Prostate gland (tissue), 2 donors: ENCODE data around the gene NCOA7. TPM values are rescaled to one million over a fixed set of nuclear protein-coding genes. Genes with fewer than 3 reads are reported as not detected.
"Not testable (repeated sequence)": the region's sequence is repeated elsewhere in the genome, so short reads cannot be mapped to it uniquely, and the experiment has no call there.

Experiments used
- DNase-seq: peaks from one replicate; pipeline ENCODE4 v3.0.0-alpha.2; 2019; ENCODE audit warnings: low spot score
- H3K27ac ChIP-seq, 2 donors: fragments of 200-600 bp; sonication (generic); 2 replicates each; pipeline ENCODE4 v1.5.1; 2017 to 2019
- H3K27me3 ChIP-seq: fragments of 200-600 bp; sonication (generic); replicated peaks from 2 replicates; pipeline ENCODE4 v1.5.1; 2019; ENCODE audit not compliant: insufficient read depth
- H3K36me3 ChIP-seq, 2 donors: fragments of 200-600 bp; sonication (generic); 1 replicate in 1 of 2; 2 replicates in 1 of 2; pipeline versions ENCODE4 v1.5.1 to v1.8.1; 2017 to 2019
- H3K4me1 ChIP-seq: fragments of 200-600 bp; sonication (generic); replicated peaks from 2 replicates; pipeline ENCODE4 v1.5.1; 2019
- H3K4me3 ChIP-seq, 2 donors: fragments of 200-600 bp; sonication (generic); 2 replicates each; pipeline ENCODE4 v1.5.1; 2017 to 2019
- H3K9me3 ChIP-seq: fragments of 200-600 bp; sonication (generic); 2 replicates; pipeline ENCODE4 v1.5.1; 2017
- POLR2A ChIP-seq: fragments of 450-650 bp; IDR thresholded peaks from one replicate; pipeline ENCODE4 v1.6.1; 2016; ENCODE audit warnings: antibody characterized with exemption, mild to moderate bottlenecking
- POLR2AphosphoS5 ChIP-seq: sonication (generic); formaldehyde crosslinking; IDR thresholded peaks from one replicate; pipeline ENCODE4 v1.6.1; 2017; ENCODE audit warnings: antibody characterized with exemption
- WGBS: methylation state at CpG from one replicate; pipeline ENCODE4 v1.1.5; 2018; 5-methylcytosine and 5-hydroxymethylcytosine counted together
- intact Hi-C: fragments of 100-400 bp; cut with DNase I; formaldehyde crosslinking; loops from one replicate; pipeline ENCODE4 v1.14.2; 2022
- total RNA-seq, 2 donors: library from RNA; depleted of rRNA; stranded (reverse); fragments of >200 nt; gene quantifications; one replicate each; pipeline ENCODE4 v1.1.0, GENCODE V29; 2016
- TF ChIP-seq, protein P1 (sequence below), 4 experiments: fragments of 200-600 bp in 2 of 4; fragments of 450-650 bp in 2 of 4; sonication (generic) in 2 of 4; IDR thresholded peaks; 1 replicate in 3 of 4; 2 replicates in 1 of 4; pipeline ENCODE4 v1.5.1; 2016 to 2019; ENCODE audit warnings: antibody characterized with exemption in 4 of 4, mild to moderate bottlenecking in 2 of 4, moderate library complexity in 2 of 4

The NCOA7 gene
- total RNA-seq, 2 donors from 2014 or later: 15.5 to 15.6 TPM

DNA sequence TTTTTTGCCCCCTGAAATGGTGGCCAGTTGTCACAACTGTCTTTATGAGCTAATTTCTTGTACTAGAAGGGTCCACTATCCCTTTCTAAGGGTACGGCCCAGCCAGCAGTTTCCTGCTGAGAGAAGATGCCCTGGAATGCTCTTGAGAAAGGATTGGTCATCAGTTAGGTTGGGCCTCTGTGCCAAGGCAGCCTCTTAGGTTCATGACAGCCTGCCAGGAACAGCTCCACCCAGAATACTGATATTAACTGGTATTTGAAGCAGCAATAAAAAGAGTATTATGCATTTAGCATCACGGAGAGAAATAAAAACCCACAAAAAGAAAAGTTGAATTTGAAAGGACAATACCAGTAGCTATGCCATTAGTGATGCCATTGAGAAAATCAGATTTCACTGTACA lies 156.9 kb downstream of the NCOA7 start:
- no peak for DNase-seq
- H3K27ac ChIP-seq: no peak overlapping the region
- 83% methylated on average over 2 of the region's 2 CpGs for WGBS

DNA sequence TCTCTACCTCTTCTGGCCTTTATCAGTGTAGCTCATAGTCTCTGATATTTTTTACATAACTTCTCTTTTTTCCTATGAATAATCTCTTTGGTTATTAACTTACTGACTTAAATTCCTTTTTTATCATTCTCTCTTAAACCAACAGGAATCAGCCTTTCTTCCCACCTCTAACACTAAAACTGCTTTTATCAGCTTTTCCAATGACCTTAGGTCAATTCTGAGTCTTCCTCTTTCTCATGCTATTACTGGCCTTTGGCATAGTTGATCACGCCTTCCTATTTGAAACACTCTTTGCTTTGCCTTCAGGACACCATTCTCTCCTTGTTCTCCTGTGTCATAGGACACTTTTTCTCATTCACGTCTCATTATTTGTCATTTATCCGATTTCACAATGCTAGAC lies 157.7 kb downstream of the NCOA7 start:
- no peak for TF ChIP-seq POLR2AphosphoS5
- TF ChIP-seq POLR2A: no peak
- TF ChIP-seq, protein P1, sequence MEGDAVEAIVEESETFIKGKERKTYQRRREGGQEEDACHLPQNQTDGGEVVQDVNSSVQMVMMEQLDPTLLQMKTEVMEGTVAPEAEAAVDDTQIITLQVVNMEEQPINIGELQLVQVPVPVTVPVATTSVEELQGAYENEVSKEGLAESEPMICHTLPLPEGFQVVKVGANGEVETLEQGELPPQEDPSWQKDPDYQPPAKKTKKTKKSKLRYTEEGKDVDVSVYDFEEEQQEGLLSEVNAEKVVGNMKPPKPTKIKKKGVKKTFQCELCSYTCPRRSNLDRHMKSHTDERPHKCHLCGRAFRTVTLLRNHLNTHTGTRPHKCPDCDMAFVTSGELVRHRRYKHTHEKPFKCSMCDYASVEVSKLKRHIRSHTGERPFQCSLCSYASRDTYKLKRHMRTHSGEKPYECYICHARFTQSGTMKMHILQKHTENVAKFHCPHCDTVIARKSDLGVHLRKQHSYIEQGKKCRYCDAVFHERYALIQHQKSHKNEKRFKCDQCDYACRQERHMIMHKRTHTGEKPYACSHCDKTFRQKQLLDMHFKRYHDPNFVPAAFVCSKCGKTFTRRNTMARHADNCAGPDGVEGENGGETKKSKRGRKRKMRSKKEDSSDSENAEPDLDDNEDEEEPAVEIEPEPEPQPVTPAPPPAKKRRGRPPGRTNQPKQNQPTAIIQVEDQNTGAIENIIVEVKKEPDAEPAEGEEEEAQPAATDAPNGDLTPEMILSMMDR (IDR thresholded peaks at IDR 0.05): no peak
- intact Hi-C loops: no loop called here
- peaks cover 1% of the 10 kb centered on the region for H3K27me3 ChIP-seq
- no peak for DNase-seq
- H3K4me1 ChIP-seq: no peaks in the 10 kb centered on the region
- no peak overlapping the region for H3K4me3 ChIP-seq
- H3K9me3 ChIP-seq: no peaks in the 10 kb centered on the region
- no peak overlapping the region for H3K27ac ChIP-seq
- WGBS: 92% methylated on average over 3 of the region's 3 CpGs
- H3K36me3 ChIP-seq: no peaks in the 10 kb centered on the region

More for the DNA sequence above, 156.9 kb downstream of the NCOA7 start:
- Histone ChIP-seq H3K4me1 (no peaks in the 10 kb centered on the region), H3K36me3 (no peaks in the 10 kb centered on the region), H3K9me3 (no peaks in the 10 kb centered on the region), H3K4me3 (no peak overlapping the region), H3K27me3 (peaks cover 1% of the 10 kb centered on the region)
- no peak for TF ChIP-seq POLR2AphosphoS5
- TF ChIP-seq, protein P1 (IDR thresholded peaks at IDR 0.05): no peak
- TF ChIP-seq POLR2A: no peak
- intact Hi-C loops: no loop called here

DNA sequence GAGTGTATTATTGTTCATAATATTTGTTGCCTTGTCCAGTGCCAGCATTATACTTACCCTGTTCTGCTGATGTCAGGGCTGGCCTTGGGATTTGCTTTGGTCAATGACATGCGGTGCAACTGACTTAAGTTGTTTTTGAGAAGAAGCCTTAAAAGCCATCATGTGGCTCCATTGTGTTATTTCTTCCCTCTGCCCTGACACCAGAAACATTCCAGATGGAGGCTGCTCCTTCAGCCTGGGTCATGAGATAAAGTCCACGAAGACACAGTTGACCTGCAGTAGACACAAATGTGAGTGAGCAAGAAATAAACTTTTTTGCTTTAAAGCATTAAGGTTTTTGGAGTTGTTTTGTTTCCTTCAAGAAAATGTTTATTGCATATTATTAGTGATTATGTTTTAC lies 158.3 kb downstream of the NCOA7 start:
- DNase-seq: no peak
- Histone ChIP-seq H3K9me3 (no peaks in the 10 kb centered on the region), H3K4me1 (no peaks in the 10 kb centered on the region), H3K4me3 (no peak overlapping the region), H3K36me3 (no peaks in the 10 kb centered on the region), H3K27me3 (peaks cover 1% of the 10 kb centered on the region), H3K27ac (no peak overlapping the region)
- intact Hi-C loops: no loop called here
- TF ChIP-seq POLR2A: no peak
- TF ChIP-seq POLR2AphosphoS5: no peak
- TF ChIP-seq, protein P1 (IDR thresholded peaks at IDR 0.05): no peak
- WGBS: 90% methylated on average over 2 of the region's 2 CpGs

DNA sequence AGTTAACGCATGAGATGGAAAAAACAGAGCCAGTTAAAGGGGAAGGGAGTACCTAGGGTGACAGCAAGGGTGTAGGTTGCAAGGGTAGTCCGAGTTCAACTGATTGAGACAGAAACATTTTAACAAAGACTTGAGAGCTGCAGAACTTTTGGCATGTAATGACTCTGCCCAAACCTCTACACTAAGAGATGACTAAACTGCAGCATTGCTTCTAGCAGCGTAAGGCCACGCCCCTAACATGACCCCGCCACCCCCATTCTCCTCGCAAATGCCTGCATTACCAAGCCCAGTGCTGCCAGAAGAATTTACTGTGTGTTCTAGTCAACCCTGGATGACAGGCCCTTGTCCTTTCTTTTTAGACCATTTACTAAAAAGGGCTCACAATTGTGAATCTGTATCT lies 159.5 kb downstream of the NCOA7 start:
- TF ChIP-seq POLR2AphosphoS5 (no peak), POLR2A (no peak)
- TF ChIP-seq, protein P1 (IDR thresholded peaks at IDR 0.05): no peak
- Histone ChIP-seq H3K27me3 (peaks cover 1% of the 10 kb centered on the region), H3K27ac (no peak overlapping the region), H3K4me1 (no peaks in the 10 kb centered on the region), H3K9me3 (no peaks in the 10 kb centered on the region), H3K36me3 (no peaks in the 10 kb centered on the region), H3K4me3 (no peak overlapping the region)
- WGBS: 75% methylated on average over 6 of the region's 6 CpGs
- no peak for DNase-seq
- intact Hi-C loops: loop anchor here (10.0 kb wide), 2 partner anchors 645 to 795 kb away; partner anchors contain the start of genes HDDC2 and TPD52L1

DNA sequence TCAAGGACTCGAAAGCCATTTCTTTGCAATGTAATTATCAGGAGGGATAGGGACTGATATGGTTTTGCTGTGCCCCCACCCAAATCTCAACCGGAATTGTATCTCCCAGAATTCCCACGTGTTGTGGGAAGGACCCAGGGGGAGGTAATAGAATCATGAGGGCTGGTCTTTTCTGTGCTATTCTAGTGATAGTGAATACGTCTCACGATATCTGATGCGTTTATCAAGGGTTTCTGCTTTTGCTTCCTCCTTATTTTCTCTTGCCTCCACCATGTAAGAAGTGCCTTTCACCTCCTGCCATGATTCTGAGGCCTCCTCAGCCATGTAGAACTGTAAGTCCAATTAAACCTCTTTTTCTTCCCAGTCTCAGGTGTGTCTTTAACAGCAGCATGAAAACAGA lies 160.0 kb downstream of the NCOA7 start:
- not testable (repeated sequence) for DNase-seq, H3K4me1 ChIP-seq, H3K27ac ChIP-seq, H3K36me3 ChIP-seq, H3K27me3 ChIP-seq, H3K9me3 ChIP-seq, H3K4me3 ChIP-seq
- WGBS: 78% methylated on average over 6 of the region's 6 CpGs
- intact Hi-C loops: loop anchor here (10.0 kb wide), 2 partner anchors 646 to 796 kb away; partner anchors contain the start of genes HDDC2 and TPD52L1
